Hepatocyte (in vitro differentiated cells): ENCODE results near the gene IRAK1.

Experiments
- CTCF ChIP-seq: fragments of 200-600 bp; sonication (generic); IDR thresholded peaks from 2 replicates; pipeline ENCODE4 v1.5.1; 2016; ENCODE audit warnings: antibody characterized with exemption, mild to moderate bottlenecking; ENCODE audit not compliant: poor library complexity
- EZH2 ChIP-seq: fragments of 200-600 bp; sonication (generic); IDR thresholded peaks from 2 replicates; pipeline ENCODE4 v1.6.1; 2016; ENCODE audit warnings: antibody characterized with exemption, mild to moderate bottlenecking, borderline replicate concordance

- no peak for TF ChIP-seq CTCF
- TF ChIP-seq EZH2 = no peak
Observed at GRCh38 chrX:154006947-154007346, 12.8 kb downstream of the IRAK1 start.
